NCI-H1048 (cell line): ENCODE results near the gene LEMD1.

Experiments
- DNase-seq: peaks from one replicate; lab custom pipeline; 2025; lab: John Stamatoyannopoulos, UW

LEMD1 gene

DNA sequence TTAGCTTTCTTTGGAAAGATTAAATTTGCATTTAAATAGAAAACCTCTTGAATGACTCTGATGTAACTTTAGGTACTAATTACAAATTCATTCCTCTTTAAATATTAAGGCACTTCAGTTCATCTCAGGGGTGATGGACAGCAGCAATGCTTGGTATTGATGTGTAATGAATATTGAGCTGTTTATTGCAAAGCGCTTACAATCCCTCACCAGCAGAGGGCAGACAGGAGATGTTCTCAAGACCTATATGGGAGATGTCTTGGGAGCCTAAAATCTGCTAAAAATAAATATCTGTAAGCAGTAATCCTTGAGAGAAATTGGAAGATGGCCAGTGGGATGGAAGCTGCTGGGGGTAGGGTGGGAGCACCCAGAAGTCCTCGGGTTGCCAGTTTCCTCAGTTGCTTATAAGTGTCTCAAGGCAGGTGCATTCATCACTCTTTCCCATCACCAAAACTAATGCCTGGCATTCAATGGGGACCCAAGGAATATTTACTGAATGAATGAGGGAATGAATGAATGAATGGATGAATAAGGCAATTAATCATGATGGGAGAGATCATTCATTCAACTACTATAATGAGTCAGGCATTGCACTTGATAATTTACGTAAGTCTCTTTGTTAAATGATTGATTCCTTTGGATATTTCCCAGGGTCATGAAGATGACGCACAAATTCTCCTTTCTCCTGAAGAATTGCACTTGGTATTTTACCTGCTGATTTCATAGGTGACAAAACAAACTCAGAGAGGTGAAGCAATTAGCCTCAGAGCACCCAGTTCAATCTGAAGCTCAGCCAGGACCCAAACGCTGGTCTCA lies 67.4 kb downstream of the LEMD1 start:
- DNase-seq = peak; percentile 31

GRCh38 chr1:205353612-205354011 lies 68.2 kb downstream of the LEMD1 start:
- no peak for DNase-seq

GRCh38 chr1:205353191-205353590 lies 68.7 kb downstream of the LEMD1 start:
- DNase-seq = no peak

- no peak for DNase-seq
Observed at GRCh38 chr1:205351984-205352713, 69.7 kb downstream of the LEMD1 start.

DNA sequence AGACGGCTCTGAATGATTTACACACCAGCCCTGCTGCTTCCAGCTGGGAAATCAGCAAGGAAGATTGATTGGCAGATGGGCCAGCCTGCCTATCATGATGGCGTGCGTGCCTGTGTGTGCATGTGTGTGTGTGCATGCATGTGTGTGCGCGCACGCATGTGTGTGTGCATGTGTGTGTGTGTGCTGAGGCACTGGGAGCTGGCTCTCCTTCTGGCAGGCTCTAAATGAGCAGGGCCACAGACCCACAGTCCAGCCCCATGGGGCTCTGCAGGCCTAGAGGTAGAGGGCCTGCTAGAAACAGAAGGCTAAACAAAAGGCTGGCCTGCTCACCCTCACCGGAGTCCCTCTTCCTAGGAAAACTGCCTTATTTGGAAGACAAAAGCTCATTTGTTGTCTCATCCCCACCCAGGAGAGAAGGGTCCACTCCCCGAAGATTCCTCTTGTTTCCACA lies 71.1 kb downstream of the LEMD1 start:
- DNase-seq = no peak

GRCh38 chr1:205350124-205350523 lies 71.7 kb downstream of the LEMD1 start:
- DNase-seq = no peak

DNA sequence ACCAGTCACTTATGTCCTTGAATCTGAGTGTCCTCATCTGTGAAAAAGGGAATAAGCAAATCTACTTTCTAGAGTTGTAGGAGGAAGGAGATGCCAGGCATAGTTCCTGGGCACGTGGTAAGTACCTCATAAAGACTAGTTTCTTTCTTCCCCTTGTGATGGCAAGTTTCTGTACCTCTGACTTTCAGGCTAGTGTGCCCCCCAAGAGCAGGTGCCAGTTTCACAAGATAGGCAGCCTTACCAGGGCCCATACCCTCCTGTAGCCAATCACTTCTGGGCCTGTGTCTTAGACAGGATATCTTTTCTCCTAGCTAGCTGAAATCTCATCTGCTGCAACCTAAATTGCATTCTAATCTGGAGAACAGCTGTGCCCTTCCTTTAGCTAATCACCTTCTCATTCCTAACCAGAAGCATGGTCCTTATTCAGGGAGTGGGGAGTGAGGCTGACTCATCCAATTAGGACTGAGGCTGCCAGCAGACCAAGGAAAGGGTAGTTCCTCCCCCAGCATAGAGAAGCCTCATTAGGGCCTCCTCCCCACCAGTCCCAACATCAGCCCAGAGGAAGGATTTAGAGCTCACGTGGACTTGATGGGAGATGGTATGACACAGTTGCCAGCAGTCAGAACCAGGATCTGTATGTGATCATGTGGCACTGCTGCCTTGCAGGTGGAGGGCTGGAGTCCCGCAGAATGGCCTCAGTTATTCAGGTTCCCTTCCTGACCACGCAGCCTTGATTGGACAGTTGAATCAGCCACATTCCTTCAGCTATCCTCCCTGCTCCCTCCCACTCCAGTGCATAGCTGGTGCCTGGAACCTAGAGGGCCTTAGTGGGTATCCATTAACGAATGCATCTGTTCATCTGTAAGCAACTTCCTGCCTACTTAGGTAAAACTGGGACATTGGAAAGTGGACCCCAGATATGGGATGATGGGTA lies 73.0 kb downstream of the LEMD1 start:
- no peak for DNase-seq

DNA sequence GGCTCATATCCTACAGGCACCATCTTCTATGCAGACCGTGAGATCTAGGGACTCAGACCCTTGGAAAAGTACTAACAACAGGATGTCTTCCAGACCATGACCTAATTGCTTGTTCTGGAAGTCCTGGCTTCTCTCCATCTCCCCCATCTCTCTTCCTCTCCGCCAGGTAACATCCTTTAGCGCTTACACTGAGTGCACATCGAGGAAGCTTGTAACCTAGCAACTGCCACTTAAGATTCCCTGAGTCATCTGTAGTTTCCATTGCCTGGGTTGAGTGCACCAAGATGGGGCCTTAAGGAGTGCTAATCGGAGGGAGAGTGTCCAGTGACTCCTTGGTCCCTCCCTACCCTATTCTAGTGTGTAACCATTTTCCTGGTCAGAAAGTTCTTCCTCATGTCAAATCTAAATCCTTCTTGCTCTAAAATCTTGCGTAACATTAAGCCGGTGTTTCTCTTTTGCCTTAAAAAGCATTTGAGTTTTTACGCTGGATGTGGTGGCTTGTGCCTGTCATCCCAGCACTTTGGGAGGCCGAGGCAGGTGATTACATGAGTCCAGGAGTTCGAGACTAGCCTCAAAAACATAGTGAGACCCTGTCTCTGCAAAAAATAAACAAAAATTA lies 74.8 kb downstream of the LEMD1 start:
- no peak for DNase-seq

DNA sequence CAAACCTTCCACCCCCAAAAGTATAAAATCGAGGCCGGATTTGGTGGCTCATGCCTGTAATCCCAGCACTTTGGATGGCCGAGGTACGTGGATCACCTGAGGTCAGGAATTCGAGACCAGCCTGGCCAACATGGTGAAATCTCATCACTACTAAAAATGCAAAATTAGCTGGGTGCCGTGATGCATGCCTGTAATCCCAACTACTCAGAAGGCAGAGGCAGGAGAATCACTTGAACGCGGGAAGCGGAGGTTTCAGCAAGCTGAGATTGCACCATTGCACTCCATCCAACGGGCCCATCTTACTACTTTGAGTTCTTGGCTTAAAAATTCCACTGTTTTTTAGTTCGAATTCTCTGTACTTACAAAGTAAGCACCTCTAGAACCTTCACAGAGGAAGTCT lies 76.1 kb downstream of the LEMD1 start:
- DNase-seq = no peak

DNA sequence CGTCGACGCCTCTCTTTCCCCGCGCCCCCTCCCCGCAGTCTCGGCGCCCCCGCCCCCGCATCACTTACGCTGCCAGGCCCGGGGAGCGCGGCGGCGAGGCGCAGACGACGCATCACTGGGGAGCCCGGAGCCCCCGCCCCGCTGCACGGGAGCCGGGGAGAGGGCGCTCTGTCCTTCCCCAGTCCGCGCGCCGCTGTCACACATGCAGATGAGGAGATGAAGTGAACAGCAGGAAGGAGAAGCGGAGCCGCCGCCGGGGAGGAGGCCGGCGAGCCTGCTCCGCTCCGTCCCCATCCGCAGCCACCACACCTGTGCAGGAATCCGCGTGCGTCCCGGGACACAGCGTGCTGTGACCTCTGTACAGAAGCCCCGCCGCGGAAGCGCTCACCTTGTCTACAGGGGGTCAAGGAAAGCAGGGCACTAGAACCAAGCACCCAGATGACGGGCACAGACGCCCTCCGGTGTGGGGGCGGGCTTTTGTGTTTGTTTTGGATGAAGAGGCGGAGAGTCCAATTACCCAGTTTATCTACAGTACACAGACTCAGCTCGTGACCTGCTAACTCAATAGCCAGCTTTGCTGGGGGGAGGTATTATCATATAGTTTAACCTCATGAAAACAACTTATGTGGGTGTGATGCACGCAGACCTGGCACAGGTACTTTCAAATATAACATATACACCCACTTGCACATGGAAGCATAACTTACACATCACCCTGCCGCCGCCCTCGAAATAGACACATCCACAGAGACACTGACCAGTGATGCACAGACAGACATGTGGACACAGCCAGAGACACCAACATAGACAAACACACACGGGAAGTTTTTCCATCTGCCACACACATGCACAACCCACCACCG lies 77.6 kb downstream of the LEMD1 start:
- no peak for DNase-seq

- no peak for DNase-seq
Observed at GRCh38 chr1:205343431-205344065, 78.3 kb downstream of the LEMD1 start.

- DNase-seq = no peak
Observed at GRCh38 chr1:205342986-205343385, 78.9 kb downstream of the LEMD1 start.

- DNase-seq = no peak
Observed at GRCh38 chr1:205340676-205341075, 81.2 kb downstream of the LEMD1 start.

- no peak for DNase-seq
Observed at GRCh38 chr1:205339717-205340116, 82.1 kb downstream of the LEMD1 start.

GRCh38 chr1:205339197-205339702 lies 82.6 kb downstream of the LEMD1 start:
- no peak for DNase-seq

DNA sequence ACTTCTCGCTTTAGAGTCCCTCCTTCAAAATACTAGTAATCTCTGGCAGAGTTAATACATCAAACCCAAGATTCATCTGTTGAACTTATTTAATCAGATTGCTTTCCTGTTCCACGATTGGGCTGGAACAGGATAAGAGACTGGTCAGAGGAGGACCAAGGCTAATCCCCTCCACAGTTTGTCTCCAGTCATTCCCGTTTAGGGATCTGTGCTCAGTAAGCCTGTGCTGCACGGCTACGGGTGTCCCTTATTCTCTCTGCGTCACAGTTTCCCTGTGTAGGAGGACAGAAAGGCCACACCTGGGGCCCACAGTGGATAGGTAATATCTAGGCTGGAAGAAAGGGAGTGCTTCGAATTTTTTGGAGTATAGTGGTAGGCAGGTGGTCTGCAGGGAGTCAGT lies 83.8 kb downstream of the LEMD1 start:
- no peak for DNase-seq

GRCh38 chr1:205337481-205337880 lies 84.4 kb downstream of the LEMD1 start:
- no peak for DNase-seq

DNA sequence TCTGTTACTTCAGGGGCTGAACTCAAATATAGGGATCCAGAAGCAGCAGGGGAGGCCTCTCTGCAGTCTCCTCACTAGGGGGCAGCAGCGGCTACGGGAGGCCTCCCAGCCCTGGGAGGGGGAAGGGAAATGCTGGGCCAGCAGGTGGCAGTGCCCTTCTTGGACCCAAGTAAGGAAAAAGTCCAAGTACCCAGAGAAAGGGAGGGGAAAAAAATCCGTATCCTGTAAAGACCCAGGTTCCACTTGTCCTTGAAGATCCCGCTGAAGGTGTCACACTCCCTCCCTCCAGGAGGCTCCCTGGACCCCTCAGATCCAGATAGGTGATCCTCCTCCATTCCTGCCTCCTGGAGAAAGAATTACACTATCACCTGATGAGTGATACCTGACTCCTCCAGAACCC lies 86.2 kb downstream of the LEMD1 start:
- peak; percentile 30 for DNase-seq

- no peak for DNase-seq
Observed at GRCh38 chr1:205332015-205332791, 89.7 kb downstream of the LEMD1 start.
